Osteoblast (primary cell): Measurements from ENCODE around the gene PACS2. TPM values are rescaled to one million over a fixed set of nuclear protein-coding genes. Genes with fewer than 3 reads are reported as not detected.

Experiments used
- DNase-seq: peaks from one replicate; pipeline ENCODE4 v3.0.0; 2011; ENCODE audit warnings: low spot score, mixed read lengths; ENCODE audit not compliant: insufficient read length; ENCODE audit errors: missing footprints
- H2AFZ ChIP-seq: 2 replicates; pipeline ENCODE4 v1.6.0; 2011; ENCODE audit warnings: mild to moderate bottlenecking, low read length
- H3K27ac ChIP-seq: 2 replicates; pipeline ENCODE4 v1.5.1; 2011; ENCODE audit warnings: mild to moderate bottlenecking, low read depth, low read length, moderate library complexity
- H3K27me3 ChIP-seq: 2 replicates; pipeline ENCODE4 v1.6.0; 2012; ENCODE audit warnings: mild to moderate bottlenecking, control low read depth, inconsistent platforms, low read length, moderate library complexity; ENCODE audit not compliant: insufficient read depth
- H3K36me3 ChIP-seq: 2 replicates; pipeline ENCODE4 v1.5.1; 2011; ENCODE audit warnings: mild to moderate bottlenecking, low read length, control low read depth, moderate library complexity; ENCODE audit not compliant: insufficient read depth
- H3K4me1 ChIP-seq: 2 replicates; pipeline ENCODE4 v1.5.1; 2011; ENCODE audit warnings: mild to moderate bottlenecking, low read length, control low read depth, moderate library complexity; ENCODE audit not compliant: insufficient read depth
- H3K4me2 ChIP-seq: 2 replicates; pipeline ENCODE4 v1.6.0; 2011; ENCODE audit warnings: mild to moderate bottlenecking, low read length; ENCODE audit not compliant: insufficient read depth
- H3K4me3 ChIP-seq: fragments of 200-600 bp; sonication (generic); 3 replicates; pipeline ENCODE4 v1.5.1; 2012; ENCODE audit warnings: mild to moderate bottlenecking, low read length, inconsistent platforms; ENCODE audit not compliant: insufficient read depth
- H3K79me2 ChIP-seq: 2 replicates; pipeline ENCODE4 v1.6.0; 2012; ENCODE audit warnings: mild to moderate bottlenecking, low read length, control low read depth, inconsistent platforms; ENCODE audit not compliant: insufficient read depth
- H3K9me3 ChIP-seq: 2 replicates; pipeline ENCODE4 v1.5.1; 2011; ENCODE audit warnings: low read depth, low read length, control low read depth
- H4K20me1 ChIP-seq: 2 replicates; pipeline ENCODE4 v1.6.0; 2012; ENCODE audit warnings: mild to moderate bottlenecking, low read length, control low read depth; ENCODE audit not compliant: insufficient read depth
- total RNA-seq: library from RNA; depleted of rRNA; stranded (reverse); fragments of >200 nt; gene quantifications from 2 replicates; pipeline ENCODE4 v1.2.3, GENCODE V29; 2012
- TF ChIP-seq, protein P1 (sequence below): IDR thresholded peaks from 2 replicates; pipeline ENCODE4 v1.5.1; 2011; ENCODE audit warnings: mild to moderate bottlenecking, low read depth, low read length, moderate library complexity; ENCODE audit errors: extremely low read depth

Gene PACS2
- total RNA-seq, 1 donor, result 81.1 TPM

DNA sequence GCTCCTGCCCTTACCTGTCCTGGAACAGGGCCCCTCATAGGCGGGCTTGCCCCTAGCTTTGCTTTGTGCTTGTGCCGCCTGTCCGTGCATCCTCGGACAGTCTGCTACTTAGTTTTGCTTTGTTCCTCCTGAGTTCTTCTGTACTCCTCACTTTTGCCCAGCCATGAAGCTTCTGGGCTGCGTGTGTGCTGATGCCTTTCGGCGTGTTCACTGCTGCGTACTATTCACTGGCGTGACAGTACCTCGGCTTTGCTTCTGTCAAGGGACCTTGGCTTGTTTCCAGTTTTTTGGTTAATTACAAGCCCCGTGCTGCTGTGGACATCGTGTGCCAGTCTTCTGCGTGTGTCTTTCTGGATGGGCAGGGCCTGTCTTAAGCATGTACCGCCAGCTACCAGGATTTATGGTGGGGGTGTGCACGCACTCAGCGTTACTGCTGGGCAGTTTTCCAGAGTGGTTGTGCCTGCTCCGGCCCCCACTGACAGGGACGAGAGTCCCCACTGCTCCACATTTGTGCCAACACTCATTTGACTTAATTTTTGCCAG is 2.5 kb downstream of the PACS2 start:
- Histone ChIP-seq H3K36me3 (no peaks in the 10 kb centered on the region), H3K4me3 (no peak overlapping the region), H3K9me3 (no peaks in the 10 kb centered on the region), H3K79me2 (peaks cover 58% of the 10 kb centered on the region), H3K27ac (no peak overlapping the region), H2AFZ (no peak overlapping the region), H3K4me2 (peak overlapping the region; percentile 28), H3K4me1 (peaks cover 15% of the 10 kb centered on the region), H4K20me1 (peaks cover 22% of the 10 kb centered on the region), H3K27me3 (no peaks in the 10 kb centered on the region)
- TF ChIP-seq, protein P1, sequence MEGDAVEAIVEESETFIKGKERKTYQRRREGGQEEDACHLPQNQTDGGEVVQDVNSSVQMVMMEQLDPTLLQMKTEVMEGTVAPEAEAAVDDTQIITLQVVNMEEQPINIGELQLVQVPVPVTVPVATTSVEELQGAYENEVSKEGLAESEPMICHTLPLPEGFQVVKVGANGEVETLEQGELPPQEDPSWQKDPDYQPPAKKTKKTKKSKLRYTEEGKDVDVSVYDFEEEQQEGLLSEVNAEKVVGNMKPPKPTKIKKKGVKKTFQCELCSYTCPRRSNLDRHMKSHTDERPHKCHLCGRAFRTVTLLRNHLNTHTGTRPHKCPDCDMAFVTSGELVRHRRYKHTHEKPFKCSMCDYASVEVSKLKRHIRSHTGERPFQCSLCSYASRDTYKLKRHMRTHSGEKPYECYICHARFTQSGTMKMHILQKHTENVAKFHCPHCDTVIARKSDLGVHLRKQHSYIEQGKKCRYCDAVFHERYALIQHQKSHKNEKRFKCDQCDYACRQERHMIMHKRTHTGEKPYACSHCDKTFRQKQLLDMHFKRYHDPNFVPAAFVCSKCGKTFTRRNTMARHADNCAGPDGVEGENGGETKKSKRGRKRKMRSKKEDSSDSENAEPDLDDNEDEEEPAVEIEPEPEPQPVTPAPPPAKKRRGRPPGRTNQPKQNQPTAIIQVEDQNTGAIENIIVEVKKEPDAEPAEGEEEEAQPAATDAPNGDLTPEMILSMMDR, result no peak
- DNase-seq, result peak; percentile 80

DNA sequence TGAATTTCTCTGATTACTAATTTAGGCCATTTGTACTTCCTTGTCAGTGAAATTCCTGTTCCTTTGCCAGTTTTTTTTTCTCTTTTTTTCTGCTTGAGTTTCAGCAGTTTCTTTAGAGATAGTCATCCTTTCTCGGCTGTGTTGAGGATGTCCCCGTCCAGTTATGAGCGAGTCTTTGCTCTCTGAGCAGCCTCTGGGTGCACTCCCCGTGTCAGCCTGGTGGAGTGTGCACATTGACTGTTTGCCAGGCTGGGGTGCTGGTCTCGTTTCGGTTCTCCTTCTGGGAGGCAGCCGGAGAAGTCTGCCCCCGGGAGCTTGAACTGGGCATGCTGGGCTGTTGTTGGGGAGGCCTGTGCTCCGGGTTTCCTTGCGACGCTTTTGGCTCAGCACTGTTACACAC is 3.0 kb downstream of the PACS2 start:
- TF ChIP-seq, protein P1, result no peak
- peaks cover 16% of the 10 kb centered on the region for H3K4me1 ChIP-seq
- peak; percentile 98 for DNase-seq
- H4K20me1 ChIP-seq, result peaks cover 22% of the 10 kb centered on the region
- H3K36me3 ChIP-seq, result no peaks in the 10 kb centered on the region
- peak overlapping the region; percentile 12 for H2AFZ ChIP-seq
- H3K27ac ChIP-seq, result no peak overlapping the region
- H3K79me2 ChIP-seq, result peaks cover 61% of the 10 kb centered on the region
- H3K4me2 ChIP-seq, result peak overlapping the region; percentile 28
- peak overlapping the region; percentile 8 for H3K4me3 ChIP-seq
- H3K9me3 ChIP-seq, result no peaks in the 10 kb centered on the region
- H3K27me3 ChIP-seq, result no peaks in the 10 kb centered on the region

DNA sequence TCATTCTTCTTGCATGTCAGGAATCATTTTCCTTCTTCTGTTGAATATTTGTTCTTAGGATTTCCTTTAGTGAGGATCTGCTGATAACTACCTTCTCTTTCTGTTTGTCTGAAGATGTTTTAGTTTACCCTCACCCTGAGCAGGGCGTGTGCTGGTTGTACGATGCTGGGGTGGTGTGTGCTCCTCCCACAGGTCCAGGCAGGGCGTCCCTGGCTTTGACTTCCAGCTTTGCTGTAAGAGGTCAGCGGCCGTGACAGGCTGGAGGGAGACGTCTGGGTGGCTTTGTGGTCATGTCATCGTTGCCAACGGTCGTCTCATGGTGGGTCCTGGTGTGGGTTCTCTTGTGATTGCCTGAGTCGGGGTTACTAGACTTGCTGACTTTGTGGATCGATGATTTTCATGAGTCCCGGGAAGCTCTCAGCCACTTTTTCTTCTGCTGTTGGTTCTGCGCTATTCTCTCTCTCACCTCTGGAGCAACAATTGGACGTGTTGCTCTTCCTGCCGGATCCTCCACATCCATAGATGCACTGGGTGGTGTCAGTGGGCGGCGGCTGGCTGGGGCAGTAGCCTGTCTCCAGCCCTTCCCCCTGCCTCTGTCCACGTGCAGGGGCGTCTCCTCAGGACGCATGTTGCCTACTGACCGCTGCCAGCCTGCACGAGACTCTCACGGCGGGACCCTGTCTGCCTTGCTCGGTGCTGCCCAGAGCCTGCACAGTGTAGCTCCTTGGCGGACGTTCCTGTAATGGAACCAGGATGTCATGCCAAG is 8.4 kb downstream of the PACS2 start:
- TF ChIP-seq, protein P1, result no peak
- peak; percentile 87 for DNase-seq
- Histone ChIP-seq H4K20me1 (peaks cover 34% of the 10 kb centered on the region), H3K9me3 (no peaks in the 10 kb centered on the region), H3K4me1 (peaks cover 10% of the 10 kb centered on the region), H3K79me2 (peaks cover 85% of the 10 kb centered on the region), H3K4me3 (peak overlapping the region; percentile 47), H3K27ac (peak overlapping the region; percentile 4), H2AFZ (peak overlapping the region; percentile 75), H3K36me3 (no peaks in the 10 kb centered on the region), H3K27me3 (no peaks in the 10 kb centered on the region), H3K4me2 (peak overlapping the region; percentile 72)

DNA sequence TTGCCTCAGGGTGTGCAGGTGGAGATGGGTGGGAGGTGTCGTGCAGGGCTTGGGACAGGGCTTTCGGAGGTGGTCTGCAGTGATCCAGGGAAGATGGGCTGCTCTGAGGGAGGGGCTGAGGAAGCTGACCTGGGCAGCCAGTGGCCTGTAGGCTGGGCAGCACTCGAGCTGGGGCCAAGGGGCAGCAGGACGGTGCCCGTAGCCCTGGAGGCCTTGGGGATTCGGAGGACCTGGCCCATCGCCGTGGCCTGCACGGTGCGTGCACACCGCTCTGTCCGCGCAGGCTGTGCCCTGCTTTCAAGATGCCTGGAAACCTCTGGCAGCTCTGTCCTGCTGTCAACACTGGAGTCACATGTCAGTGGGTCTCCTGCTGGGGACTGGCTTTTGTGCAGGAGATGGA is 9.1 kb downstream of the PACS2 start:
- Histone ChIP-seq H3K4me3 (no peak overlapping the region), H3K27me3 (no peaks in the 10 kb centered on the region), H3K36me3 (no peaks in the 10 kb centered on the region), H3K27ac (no peak overlapping the region), H3K4me2 (no peak overlapping the region), H2AFZ (no peak overlapping the region), H3K4me1 (peaks cover 10% of the 10 kb centered on the region), H3K9me3 (no peaks in the 10 kb centered on the region), H4K20me1 (peaks cover 31% of the 10 kb centered on the region), H3K79me2 (peaks cover 88% of the 10 kb centered on the region)
- DNase-seq, result no peak
- TF ChIP-seq, protein P1, result no peak
